Measurements from ENCODE around the gene ZNF695. TPM values are rescaled to one million over a fixed set of nuclear protein-coding genes. Genes with fewer than 3 reads are reported as not detected.

Gene ZNF695
- total RNA-seq, 4 donors from 2014 or later = 0.11 to 0.24 TPM; not detected in 2

GRCh38 chr1:246954126-246954525, 53.7 kb downstream of the ZNF695 start:
- Histone ChIP-seq H3K27ac (no peak overlapping the region), H3K36me3 (no peaks in the 10 kb centered on the region), H3K4me3 (replicated peaks in 1 of 3) (no peak overlapping the region), H3K27me3 (no peaks in the 10 kb centered on the region), H3K4me1 (no peaks in the 10 kb centered on the region), H3K9me3 (no peaks in the 10 kb centered on the region)
- intact Hi-C loops (cut with DNase I) = no loop called here
- TF ChIP-seq POLR2A (IDR thresholded peaks at IDR 0.05) = no peak
- TF ChIP-seq CTCF (IDR thresholded peaks at IDR 0.05) = no peak
- 83 to 84% methylated on average over 4 of the region's 4 CpGs for WGBS, 2 donors
- no peak for DNase-seq

GRCh38 chr1:246951413-246951812, 56.4 kb downstream of the ZNF695 start:
- no peaks in the 10 kb centered on the region for H3K36me3 ChIP-seq
- no peak overlapping the region for H3K4me3 ChIP-seq (replicated peaks in 1 of 3)
- intact Hi-C loops (cut with DNase I) = no loop called here
- DNase-seq = no peak
- no peaks in the 10 kb centered on the region for H3K27me3 ChIP-seq
- no peaks in the 10 kb centered on the region for H3K9me3 ChIP-seq
- TF ChIP-seq POLR2A (IDR thresholded peaks at IDR 0.05) (no peak), CTCF (IDR thresholded peaks at IDR 0.05) (no peak)
- H3K4me1 ChIP-seq = peaks cover 0 to 23% of the 10 kb centered on the region in 2 donors
- WGBS, 2 donors = 90 to 97% methylated on average over 4 of the region's 4 CpGs
- no peak overlapping the region for H3K27ac ChIP-seq

GRCh38 chr1:246949956-246950355, 57.9 kb downstream of the ZNF695 start:
- no peak overlapping the region for H3K27ac ChIP-seq
- H3K4me1 ChIP-seq = peaks cover 0 to 25% of the 10 kb centered on the region in 2 donors
- no peaks in the 10 kb centered on the region for H3K9me3 ChIP-seq
- H3K36me3 ChIP-seq = no peaks in the 10 kb centered on the region
- intact Hi-C loops (cut with DNase I) = no loop called here
- DNase-seq = no peak
- H3K27me3 ChIP-seq = no peaks in the 10 kb centered on the region
- TF ChIP-seq CTCF (IDR thresholded peaks at IDR 0.05) (no peak), POLR2A (IDR thresholded peaks at IDR 0.05) (no peak)
- H3K4me3 ChIP-seq (replicated peaks in 1 of 3) = no peak overlapping the region
- 94 to 96% methylated on average over 3 of the region's 3 CpGs for WGBS, 2 donors

- H3K4me1 ChIP-seq = peaks cover 0 to 25% of the 10 kb centered on the region in 2 donors
- no peaks in the 10 kb centered on the region for H3K27me3 ChIP-seq
- no peaks in the 10 kb centered on the region for H3K36me3 ChIP-seq
- peak overlapping the region; percentile 37 to 79 (median 42) for H3K27ac ChIP-seq
- no peaks in the 10 kb centered on the region for H3K9me3 ChIP-seq
- H3K4me3 ChIP-seq (replicated peaks in 1 of 3) = no peak overlapping the region
- peak; percentile 78 to 82 for DNase-seq
- TF ChIP-seq CTCF (IDR thresholded peaks at IDR 0.05) = no peak
- TF ChIP-seq POLR2A (IDR thresholded peaks at IDR 0.05) = no peak
- WGBS, 2 donors = 49 to 51% methylated on average over 7 of the region's 7 CpGs
- intact Hi-C loops (cut with DNase I) = no loop called here
Observed at GRCh38 chr1:246947255-246947654, 60.6 kb downstream of the ZNF695 start.

- Histone ChIP-seq H3K4me3 (replicated peaks in 1 of 3) (no peak overlapping the region), H3K36me3 (no peaks in the 10 kb centered on the region), H3K27ac (peak overlapping the region; percentile 28 to 79 (median 61)), H3K27me3 (no peaks in the 10 kb centered on the region), H3K9me3 (no peaks in the 10 kb centered on the region), H3K4me1 (peaks cover 0 to 25% of the 10 kb centered on the region in 2 donors)
- TF ChIP-seq POLR2A (IDR thresholded peaks at IDR 0.05) = no peak
- no peak for TF ChIP-seq CTCF (IDR thresholded peaks at IDR 0.05)
- 88 to 90% methylated on average over 6 of the region's 6 CpGs for WGBS, 2 donors
- DNase-seq = no peak
- intact Hi-C loops (cut with DNase I) = no loop called here
Observed at GRCh38 chr1:246946366-246946765, 61.5 kb downstream of the ZNF695 start.

Other genes with a start within 250 kb of the ZNF695 start
- gene AHCTF1, start 76.1 kb downstream of the ZNF695 start, total RNA-seq = 10 to 100 TPM; 36.5 to 84.4 (median 45.3) TPM
- gene ZNF670, start 70.8 kb upstream of the ZNF695 start, total RNA-seq = 1 to 10 TPM; 3.5 to 7.4 (median 4.4) TPM
- 10 to 100 TPM in 3 of 4 donors, 1 to 10 TPM in 1; 9.8 to 13.0 (median 10.3) TPM for gene ZNF669, start 96.3 kb upstream of the ZNF695 start, total RNA-seq
- gene ZNF124, start 164.0 kb upstream of the ZNF695 start, total RNA-seq = 10 to 100 TPM; 47.6 to 75.0 (median 62.4) TPM
- gene VN1R5, start 248.0 kb upstream of the ZNF695 start, total RNA-seq = not detected